SJCRH30 (cell line): Measurements from ENCODE around the gene PRSS27. TPM values are rescaled to one million over a fixed set of nuclear protein-coding genes. Genes with fewer than 3 reads are reported as not detected.

Experiments used
- DNase-seq, 2 experiments: peaks; one replicate each; pipeline ENCODE4 v3.0.0-alpha.2; 2015 to 2020
- H3K27ac ChIP-seq: fragments of 250-450 bp; sonication (Bioruptor Pico); 2 replicates; pipeline ENCODE4 v1.5.1; 2020; ENCODE audit warnings: mild to moderate bottlenecking, moderate library complexity
- H3K27me3 ChIP-seq: fragments of 250-450 bp; sonication (Bioruptor Pico); 2 replicates; pipeline ENCODE4 v1.5.1; 2020; ENCODE audit warnings: mild to moderate bottlenecking, moderate library complexity
- H3K36me3 ChIP-seq: fragments of 250-450 bp; sonication (Bioruptor Pico); 2 replicates; pipeline ENCODE4 v1.5.1; 2020; ENCODE audit warnings: mild to moderate bottlenecking, moderate library complexity
- H3K4me1 ChIP-seq: fragments of 250-450 bp; sonication (Bioruptor Pico); 2 replicates; pipeline ENCODE4 v1.5.1; 2020; ENCODE audit warnings: mild to moderate bottlenecking, moderate library complexity
- H3K4me3 ChIP-seq: fragments of 250-450 bp; sonication (Bioruptor Pico); 2 replicates; pipeline ENCODE4 v1.5.1; 2020; ENCODE audit warnings: mild to moderate bottlenecking, moderate library complexity
- H3K9me3 ChIP-seq: fragments of 250-450 bp; sonication (Bioruptor Pico); replicated peaks from 2 replicates; pipeline ENCODE4 v1.5.1; 2020; ENCODE audit warnings: mild to moderate bottlenecking, moderate library complexity
- total RNA-seq: library from RNA; depleted of rRNA; stranded (reverse); fragments of >200 nt; shearing (Covaris generic); gene quantifications from 2 replicates; pipeline ENCODE4 v1.2.3, GENCODE V29; 2014

The PRSS27 gene
- total RNA-seq, 1 experiment from 2014 or later, result 0.40 TPM

- Histone ChIP-seq H3K27ac (no peak overlapping the region), H3K4me1 (no peaks in the 10 kb centered on the region), H3K27me3 (no peaks in the 10 kb centered on the region), H3K36me3 (peaks cover 9% of the 10 kb centered on the region; the same call in 1 of the 2 replicates), H3K4me3 (no peak overlapping the region), H3K9me3 (no peaks in the 10 kb centered on the region)
- DNase-seq, result no peak
Measured at GRCh38 chr16:2711370-2712062, 8.5 kb downstream of the PRSS27 start.

GRCh38 chr16:2710711-2711231 lies 9.3 kb downstream of the PRSS27 start:
- no peak overlapping the region for H3K27ac ChIP-seq
- no peak for DNase-seq
- no peaks in the 10 kb centered on the region for H3K9me3 ChIP-seq
- H3K4me1 ChIP-seq, result no peaks in the 10 kb centered on the region
- H3K4me3 ChIP-seq, result no peak overlapping the region
- H3K27me3 ChIP-seq, result no peaks in the 10 kb centered on the region
- H3K36me3 ChIP-seq, result peaks cover 9% of the 10 kb centered on the region; the same call in 1 of the 2 replicates

GRCh38 chr16:2710021-2710710 lies 9.9 kb downstream of the PRSS27 start:
- Histone ChIP-seq H3K4me3 (no peak overlapping the region), H3K27me3 (no peaks in the 10 kb centered on the region), H3K9me3 (no peaks in the 10 kb centered on the region), H3K27ac (no peak overlapping the region), H3K36me3 (peaks cover 9% of the 10 kb centered on the region; the same call in 1 of the 2 replicates), H3K4me1 (no peaks in the 10 kb centered on the region)
- no peak for DNase-seq

GRCh38 chr16:2709588-2709984 lies 10.4 kb downstream of the PRSS27 start:
- Histone ChIP-seq H3K4me1 (no peaks in the 10 kb centered on the region), H3K27me3 (no peaks in the 10 kb centered on the region), H3K9me3 (no peaks in the 10 kb centered on the region), H3K4me3 (no peak overlapping the region), H3K36me3 (peaks cover 9% of the 10 kb centered on the region; the same call in 1 of the 2 replicates), H3K27ac (no peak overlapping the region)
- DNase-seq, result no peak

GRCh38 chr16:2708955-2709587 lies 11.0 kb downstream of the PRSS27 start:
- DNase-seq, result no peak
- Histone ChIP-seq H3K36me3 (peaks cover 9% of the 10 kb centered on the region; the same call in 1 of the 2 replicates), H3K27ac (no peak overlapping the region), H3K4me1 (no peaks in the 10 kb centered on the region), H3K4me3 (no peak overlapping the region), H3K9me3 (no peaks in the 10 kb centered on the region), H3K27me3 (no peaks in the 10 kb centered on the region)

- H3K36me3 ChIP-seq, result peaks cover 9% of the 10 kb centered on the region; the same call in 1 of the 2 replicates
- no peak for DNase-seq
- H3K27me3 ChIP-seq, result no peaks in the 10 kb centered on the region
- no peaks in the 10 kb centered on the region for H3K9me3 ChIP-seq
- no peak overlapping the region for H3K27ac ChIP-seq
- H3K4me3 ChIP-seq, result no peak overlapping the region
- H3K4me1 ChIP-seq, result no peaks in the 10 kb centered on the region
Measured at GRCh38 chr16:2708290-2708639, 11.8 kb downstream of the PRSS27 start.

GRCh38 chr16:2707368-2708289 lies 12.4 kb downstream of the PRSS27 start:
- Histone ChIP-seq H3K27ac (no peak overlapping the region), H3K4me1 (no peaks in the 10 kb centered on the region), H3K4me3 (no peak overlapping the region), H3K9me3 (no peaks in the 10 kb centered on the region), H3K27me3 (no peaks in the 10 kb centered on the region), H3K36me3 (peaks cover 9% of the 10 kb centered on the region; the same call in 1 of the 2 replicates)
- DNase-seq, result no peak

GRCh38 chr16:2706611-2707311 lies 13.3 kb downstream of the PRSS27 start:
- Histone ChIP-seq H3K4me3 (no peak overlapping the region), H3K27ac (no peak overlapping the region), H3K36me3 (peaks cover 9% of the 10 kb centered on the region; the same call in 1 of the 2 replicates), H3K27me3 (no peaks in the 10 kb centered on the region), H3K9me3 (no peaks in the 10 kb centered on the region), H3K4me1 (no peaks in the 10 kb centered on the region)
- no peak for DNase-seq

GRCh38 chr16:2706085-2706484 lies 13.9 kb downstream of the PRSS27 start:
- Histone ChIP-seq H3K36me3 (peaks cover 9% of the 10 kb centered on the region; the same call in 1 of the 2 replicates), H3K9me3 (no peaks in the 10 kb centered on the region), H3K4me3 (no peak overlapping the region), H3K27ac (no peak overlapping the region), H3K4me1 (no peaks in the 10 kb centered on the region), H3K27me3 (no peaks in the 10 kb centered on the region)
- DNase-seq, result no peak

GRCh38 chr16:2705351-2705750 lies 14.7 kb downstream of the PRSS27 start:
- peaks cover 9% of the 10 kb centered on the region; the same call in 1 of the 2 replicates for H3K36me3 ChIP-seq
- no peak overlapping the region for H3K4me3 ChIP-seq
- H3K4me1 ChIP-seq, result no peaks in the 10 kb centered on the region
- H3K9me3 ChIP-seq, result no peaks in the 10 kb centered on the region
- no peak overlapping the region for H3K27ac ChIP-seq
- no peak for DNase-seq
- H3K27me3 ChIP-seq, result no peaks in the 10 kb centered on the region

- no peak for DNase-seq
- Histone ChIP-seq H3K27ac (no peak overlapping the region), H3K4me1 (no peaks in the 10 kb centered on the region), H3K27me3 (no peaks in the 10 kb centered on the region), H3K4me3 (no peak overlapping the region), H3K36me3 (peaks cover 9% of the 10 kb centered on the region; the same call in 1 of the 2 replicates), H3K9me3 (no peaks in the 10 kb centered on the region)
Measured at GRCh38 chr16:2704983-2705275, 15.1 kb downstream of the PRSS27 start.

- H3K4me3 ChIP-seq, result no peak overlapping the region
- H3K4me1 ChIP-seq, result no peaks in the 10 kb centered on the region
- H3K27me3 ChIP-seq, result no peaks in the 10 kb centered on the region
- H3K9me3 ChIP-seq, result no peaks in the 10 kb centered on the region
- peaks cover 9% of the 10 kb centered on the region; the same call in 1 of the 2 replicates for H3K36me3 ChIP-seq
- H3K27ac ChIP-seq, result no peak overlapping the region
- DNase-seq, result no peak
Measured at GRCh38 chr16:2704166-2704982, 15.7 kb downstream of the PRSS27 start.
